Ovary (tissue), 9 donors: ENCODE data around the gene GJD3. TPM values are rescaled to one million over a fixed set of nuclear protein-coding genes. Genes with fewer than 3 reads are reported as not detected.

Source experiments
- DNase-seq, 5 donors: peaks; one replicate each; pipeline ENCODE4 v3.0.0-alpha.2; 2019 to 2020
- H3K27ac ChIP-seq, 2 donors: fragments of 200-600 bp; one replicate each; pipeline versions ENCODE4 v1.5.1 to v1.8.0; 2019 to 2022
- H3K27me3 ChIP-seq: fragments of 200-600 bp; one replicate; pipeline ENCODE4 v1.8.0; 2022
- H3K36me3 ChIP-seq: fragments of 200-600 bp; sonication (generic); one replicate; pipeline ENCODE4 v1.5.1; 2019
- H3K4me1 ChIP-seq: one replicate; pipeline ENCODE4 v1.8.1; 2013; ENCODE audit warnings: mild to moderate bottlenecking, moderate library complexity; ENCODE audit not compliant: insufficient read depth
- H3K4me3 ChIP-seq: fragments of 200-600 bp; sonication (generic); one replicate; pipeline ENCODE4 v1.5.1; 2017
- H3K9me3 ChIP-seq, 2 donors: fragments of 200-600 bp in 1 of 2; sonication (generic) in 1 of 2; one replicate each; pipeline versions ENCODE4 v1.5.1 to v1.8.1; 2013 to 2019; ENCODE audit warnings: mild to moderate bottlenecking in 1 of 2, moderate library complexity in 1 of 2
- CTCF ChIP-seq, 3 donors: fragments of 450-650 bp in 2 of 3; fragments of 200-600 bp in 1 of 3; IDR thresholded peaks; one replicate each; pipeline versions ENCODE4 v1.5.1 to v1.8.0; 2016 to 2022; ENCODE audit warnings: antibody characterized with exemption in 3 of 3, mild to moderate bottlenecking in 1 of 3
- EP300 ChIP-seq: sonication (generic); formaldehyde crosslinking; IDR thresholded peaks from one replicate; pipeline ENCODE4 v1.6.1; 2017; ENCODE audit warnings: antibody characterized with exemption
- POLR2A ChIP-seq: fragments of 450-650 bp; IDR thresholded peaks from one replicate; pipeline ENCODE4 v1.6.1; 2017; ENCODE audit warnings: antibody characterized with exemption, mild to moderate bottlenecking, moderate library complexity
- WGBS, 3 donors: extraction: QIAGEN DNeasy Blood & Tissue Kit in 1 of 3; methylation state at CpG; one replicate each; pipeline versions ENCODE4 v1.1.5 to v1.1.7; 2013 to 2017; 5-methylcytosine and 5-hydroxymethylcytosine counted together
- intact Hi-C, 4 donors: fragments of 100-400 bp; cut with DNase I; formaldehyde crosslinking; loops; one replicate each; pipeline versions ENCODE4 v1.11.0 to v1.15.1; 2022 to 2023
- polyA plus RNA-seq, 2 donors: library from polyadenylated mRNA; stranded (reverse); fragments of 200-250 nt in 1 of 2; fragments of 350-450 nt in 1 of 2; fragmentation: Illumina TruSeq in 1 of 2; extraction: RNeasy Lipid Tissue Mini Kit (QIAGEN cat#74804) in 1 of 2; gene quantifications; one replicate each; pipeline ENCODE4 v1.2.3, GENCODE V29; 2013 to 2014
- total RNA-seq, 7 donors: library from RNA; depleted of rRNA in 2 of 7; stranded (reverse); fragments of >200 nt in 2 of 7; fragmentation: NEBNext Ultra II Directional in 3 of 7; extraction: Animal tissue kit (Norgen Biotek cat#: 25700) in 3 of 7; gene quantifications; one replicate each; pipeline versions ENCODE4 v1.1.0 to v1.2.4, GENCODE V29; 2016 to 2023
- donor health status: DM: no; HTN: no; CAD: no; lungs with moderate emphysema.
- donor health status: DM: no; HTN: no; CAD: no.
- donor health status: Bipolar disorder and iron deficiency.
- donor health status: DM: yes; HTN: yes; CAD: no.
- donor health status: DM: no; HTN: no; CAD: no.
- donor health status: DM: yes; HTN: yes; CAD: no.

Gene GJD3
- total and polyA plus RNA-seq, 9 donors = 0.24 to 1.8 (median 0.87) TPM; not detected in 3

- Histone ChIP-seq H3K36me3 (no peaks in the 10 kb centered on the region), H3K4me1 (peaks cover 5% of the 10 kb centered on the region), H3K27me3 (no peaks in the 10 kb centered on the region), H3K27ac (no peak overlapping the region), H3K4me3 (no peak overlapping the region), H3K9me3 (no peaks in the 10 kb centered on the region)
- TF ChIP-seq EP300 (no peak), CTCF (IDR thresholded peaks at IDR 0.05) (no peak), POLR2A (no peak)
- intact Hi-C loops = loop anchor here in 1 of 4 donors (10.0 kb wide), 2 partner anchors 69 to 159 kb away; no protein-coding TSS in a partner anchor
- no peak for DNase-seq
- 92 to 96% (median 93%) methylated on average over 18 of the region's 18 CpGs for WGBS, 3 donors
These were observed 1.7 kb upstream of the GJD3 start for GRCh38 chr17:40366076-40366860.

- Histone ChIP-seq H3K4me1 (peaks cover 5% of the 10 kb centered on the region), H3K36me3 (no peaks in the 10 kb centered on the region), H3K9me3 (no peaks in the 10 kb centered on the region), H3K4me3 (no peak overlapping the region), H3K27me3 (no peaks in the 10 kb centered on the region), H3K27ac (no peak overlapping the region)
- TF ChIP-seq CTCF (IDR thresholded peaks at IDR 0.05) = no peak
- intact Hi-C loops = loop anchor here in 1 of 4 donors (10.0 kb wide), 2 partner anchors 70 to 160 kb away; no protein-coding TSS in a partner anchor
- 80 to 85% (median 83%) methylated on average over 9 of the region's 9 CpGs for WGBS, 3 donors
- DNase-seq = no peak
These were observed 369 bp upstream of the GJD3 start for GRCh38 chr17:40364906-40365305.

- no peak for DNase-seq
- intact Hi-C loops = loop anchor here in 1 of 4 donors (2.0 to 10.0 kb wide), 3 partner anchors 72 to 198 kb away; no protein-coding TSS in a partner anchor
- Histone ChIP-seq H3K9me3 (no peaks in the 10 kb centered on the region), H3K4me3 (peak overlapping the region; percentile 26), H3K4me1 (peaks cover 5% of the 10 kb centered on the region), H3K27ac (no peak overlapping the region), H3K36me3 (no peaks in the 10 kb centered on the region), H3K27me3 (no peaks in the 10 kb centered on the region)
- WGBS, 3 donors = 0 to 1% (median 0%) methylated on average over 37 to 91 of the region's 91 CpGs
- TF ChIP-seq CTCF (IDR thresholded peaks at IDR 0.05) = no peak
- TF ChIP-seq EP300 = no peak
- TF ChIP-seq POLR2A = no peak
These were observed 1.3 kb downstream of the GJD3 start for GRCh38 chr17:40363111-40363827.

GRCh38 chr17:40362696-40363110, 1.8 kb downstream of the GJD3 start:
- H3K4me1 ChIP-seq = peaks cover 5% of the 10 kb centered on the region
- H3K36me3 ChIP-seq = no peaks in the 10 kb centered on the region
- peak in 1 of 5 donors; percentile 45 for DNase-seq
- H3K27ac ChIP-seq = no peak overlapping the region
- peak overlapping the region; percentile 26 for H3K4me3 ChIP-seq
- 1 to 3% (median 2%) methylated on average over 20 to 58 of the region's 58 CpGs for WGBS, 3 donors
- TF ChIP-seq EP300 (no peak), CTCF (IDR thresholded peaks at IDR 0.05) (peak in 1 of 3 donors; percentile 14)
- no peaks in the 10 kb centered on the region for H3K27me3 ChIP-seq
- intact Hi-C loops = loop anchor here in 1 of 4 donors (2.0 to 10.0 kb wide), 3 partner anchors 72 to 198 kb away; no protein-coding TSS in a partner anchor
- H3K9me3 ChIP-seq = no peaks in the 10 kb centered on the region
